HEK293T (cell line): ENCODE results near the gene FBXO17.

Experiments
- CTCF ChIA-PET: fragments of 350-600 bp; formaldehyde crosslinking; extraction: SDS; loops from one replicate; lab custom pipeline; 2021; ENCODE audit warnings: antibody characterized with exemption, inconsistent platforms; lab: Yijun Ruan, JAX
- POLR2A ChIA-PET: fragments of 350-600 bp; formaldehyde crosslinking; extraction: SDS; loops from one replicate; lab custom pipeline; 2020; ENCODE audit warnings: antibody characterized with exemption, inconsistent platforms; lab: Yijun Ruan, JAX
- DNase-seq: peaks from one replicate; pipeline ENCODE4 v3.0.0; 2012; ENCODE audit warnings: mixed read lengths; ENCODE audit errors: extremely low spot score
- ARNT ChIP-seq: fragments of 450-650 bp; IDR thresholded peaks from 2 replicates; pipeline ENCODE4 v1.6.1; 2017; ENCODE audit warnings: mild to moderate bottlenecking
- BHLHE40 ChIP-seq: fragments of 450-650 bp; IDR thresholded peaks from 2 replicates; pipeline ENCODE4 v1.6.1; 2016; ENCODE audit warnings: mild to moderate bottlenecking, moderate library complexity, borderline replicate concordance
- CTBP1 ChIP-seq: fragments of 450-650 bp; IDR thresholded peaks from 2 replicates; pipeline ENCODE4 v1.6.1; 2016; ENCODE audit warnings: borderline replicate concordance
- ELF4 ChIP-seq: fragments of 450-650 bp; IDR thresholded peaks from 2 replicates; pipeline ENCODE4 v1.6.1; 2017; ENCODE audit warnings: antibody characterized with exemption
- FOXA1 ChIP-seq: fragments of 450-650 bp; IDR thresholded peaks from 2 replicates; pipeline ENCODE4 v1.6.1; 2016; ENCODE audit warnings: mild to moderate bottlenecking
- FOXK2 ChIP-seq: fragments of 450-650 bp; IDR thresholded peaks from 2 replicates; pipeline ENCODE4 v1.6.1; 2016; ENCODE audit warnings: mild to moderate bottlenecking
- FOXM1 ChIP-seq: fragments of 450-650 bp; IDR thresholded peaks from 2 replicates; pipeline ENCODE4 v1.6.1; 2017; ENCODE audit warnings: mild to moderate bottlenecking, borderline replicate concordance
- HDGF ChIP-seq: fragments of 450-650 bp; IDR thresholded peaks from 2 replicates; pipeline ENCODE4 v1.6.1; 2017; ENCODE audit warnings: antibody characterized with exemption, borderline replicate concordance
- L3MBTL2 ChIP-seq: fragments of 450-650 bp; conservative IDR thresholded peaks from 2 replicates; pipeline ENCODE4 v1.6.1; 2016; ENCODE audit warnings: mild to moderate bottlenecking
- LEF1 ChIP-seq: fragments of 450-650 bp; IDR thresholded peaks from 2 replicates; pipeline ENCODE4 v1.6.1; 2017; ENCODE audit warnings: mild to moderate bottlenecking, borderline replicate concordance
- NFRKB ChIP-seq: fragments of 450-650 bp; IDR thresholded peaks from 2 replicates; pipeline ENCODE4 v1.6.1; 2016; ENCODE audit warnings: mild to moderate bottlenecking, moderate library complexity
- SP1 ChIP-seq: fragments of 450-650 bp; IDR thresholded peaks from 2 replicates; pipeline ENCODE4 v1.6.1; 2017
- SUZ12 ChIP-seq: fragments of 450-650 bp; IDR thresholded peaks from 2 replicates; pipeline ENCODE4 v1.6.1; 2016; ENCODE audit warnings: mild to moderate bottlenecking
- TARDBP ChIP-seq: fragments of 450-650 bp; IDR thresholded peaks from 2 replicates; pipeline ENCODE4 v1.6.1; 2016
- ZNF384 ChIP-seq: fragments of 450-650 bp; IDR thresholded peaks from 2 replicates; pipeline ENCODE4 v1.6.1; 2016
- TF ChIP-seq, protein P1 (sequence below): fragments of 450-650 bp; IDR thresholded peaks from 2 replicates; pipeline ENCODE4 v1.6.1; 2016

FBXO17 gene

DNA sequence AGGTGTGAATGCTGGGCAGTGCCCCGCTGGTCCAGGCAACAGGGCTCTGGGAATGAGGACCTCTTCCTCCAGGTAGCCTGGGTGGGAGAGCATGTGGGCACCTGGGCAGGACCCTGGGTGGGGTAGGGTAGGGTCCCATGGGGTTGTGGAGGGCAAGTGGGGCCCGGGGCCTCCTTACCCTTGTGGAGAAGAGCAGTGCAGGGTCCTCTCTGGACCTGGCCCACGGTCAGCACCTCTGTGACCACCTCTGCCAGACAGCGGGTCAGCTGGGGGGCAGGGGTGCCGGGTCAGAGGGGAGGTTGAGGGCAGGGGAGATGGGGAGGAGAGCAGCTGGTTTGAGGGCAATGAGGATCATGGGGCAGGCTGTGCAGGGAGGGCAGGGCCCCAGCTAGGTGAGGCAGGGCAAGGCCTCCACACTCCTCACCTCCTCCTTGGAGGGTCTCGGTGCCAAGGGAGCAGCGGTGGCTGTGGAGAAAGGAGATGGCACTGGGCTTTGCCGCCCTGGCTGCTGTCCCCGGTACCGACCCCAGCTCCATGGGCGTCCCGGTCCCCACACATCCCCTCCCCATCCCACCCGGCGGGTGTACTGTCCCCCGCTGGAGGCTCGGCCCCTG, 64.0 kb downstream of the FBXO17 start:
- CTCF ChIA-PET = interaction anchor here (0.5 kb wide), 2 partner anchors 21 to 405 kb away, joined by 3 read pairs; no protein-coding TSS in a partner anchor
- DNase-seq = no peak
- TF ChIP-seq NFRKB (no peak), L3MBTL2 (no peak), SP1 (no peak), LEF1 (no peak), ZNF384 (no peak), FOXK2 (no peak), ELF4 (no peak), FOXA1 (no peak), ARNT (no peak), TARDBP (no peak), CTBP1 (no peak), HDGF (no peak), BHLHE40 (no peak), FOXM1 (no peak)
- TF ChIP-seq, protein P1, sequence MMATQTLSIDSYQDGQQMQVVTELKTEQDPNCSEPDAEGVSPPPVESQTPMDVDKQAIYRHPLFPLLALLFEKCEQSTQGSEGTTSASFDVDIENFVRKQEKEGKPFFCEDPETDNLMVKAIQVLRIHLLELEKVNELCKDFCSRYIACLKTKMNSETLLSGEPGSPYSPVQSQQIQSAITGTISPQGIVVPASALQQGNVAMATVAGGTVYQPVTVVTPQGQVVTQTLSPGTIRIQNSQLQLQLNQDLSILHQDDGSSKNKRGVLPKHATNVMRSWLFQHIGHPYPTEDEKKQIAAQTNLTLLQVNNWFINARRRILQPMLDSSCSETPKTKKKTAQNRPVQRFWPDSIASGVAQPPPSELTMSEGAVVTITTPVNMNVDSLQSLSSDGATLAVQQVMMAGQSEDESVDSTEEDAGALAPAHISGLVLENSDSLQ = no peak
- POLR2A ChIA-PET = no interaction called here

DNA sequence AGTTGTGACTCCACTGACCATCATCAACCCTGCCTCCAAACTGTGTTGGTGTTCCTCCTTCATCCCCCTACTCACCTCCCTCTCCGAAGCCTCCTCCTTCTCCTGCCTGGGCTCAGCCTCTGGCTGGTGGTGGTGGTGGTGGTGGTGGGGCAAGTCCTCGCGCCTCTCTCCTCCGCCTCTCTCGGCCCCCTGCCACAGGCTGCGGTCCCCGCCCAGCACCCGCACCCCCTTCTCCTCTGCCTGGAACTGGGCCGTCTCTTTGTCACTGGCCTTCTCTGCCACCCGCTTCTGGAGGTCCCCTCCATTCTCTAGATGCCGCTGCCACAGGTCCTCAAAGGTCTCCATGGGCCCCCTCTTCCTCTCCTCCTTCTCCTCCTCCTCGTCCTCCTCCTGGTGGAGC, 65.1 kb downstream of the FBXO17 start:
- ChIA-PET CTCF (no interaction called here), POLR2A (no interaction called here)
- TF ChIP-seq BHLHE40 = no peak
- no peak for TF ChIP-seq NFRKB
- no peak for TF ChIP-seq CTBP1
- TF ChIP-seq HDGF = no peak
- TF ChIP-seq LEF1 = no peak
- TF ChIP-seq SUZ12 = no peak
- no peak for TF ChIP-seq FOXM1
- no peak for TF ChIP-seq ELF4
- TF ChIP-seq, protein P1 = no peak
- no peak for TF ChIP-seq TARDBP
- no peak for TF ChIP-seq L3MBTL2
- no peak for TF ChIP-seq SP1
- DNase-seq = no peak

DNA sequence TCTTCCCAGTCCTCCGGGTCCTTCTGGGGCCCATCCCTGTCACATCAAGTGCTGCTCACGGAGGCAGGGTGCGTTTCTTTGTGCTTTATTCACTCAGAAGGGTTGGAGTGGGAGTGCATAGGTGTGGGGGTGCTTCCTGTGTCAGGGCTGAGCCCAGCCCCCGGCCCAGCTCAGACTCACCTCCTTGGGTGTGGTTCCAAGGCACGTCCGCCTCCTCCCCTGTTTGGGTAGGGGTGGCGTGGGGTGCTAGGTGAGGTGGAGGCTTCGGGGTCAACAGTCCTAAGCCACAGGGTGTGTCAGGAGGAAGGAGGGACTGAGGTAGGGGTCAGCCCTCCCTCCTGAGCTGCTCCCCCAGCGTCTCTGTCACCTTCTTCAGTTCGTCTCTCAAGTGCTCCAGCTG, 66.6 kb downstream of the FBXO17 start:
- POLR2A ChIA-PET = no interaction called here
- TF ChIP-seq LEF1 = no peak
- TF ChIP-seq FOXM1 = no peak
- no peak for TF ChIP-seq L3MBTL2
- TF ChIP-seq SUZ12 = no peak
- TF ChIP-seq, protein P1 = no peak
- no peak for TF ChIP-seq ARNT
- no peak for TF ChIP-seq NFRKB
- DNase-seq = no peak
- CTCF ChIA-PET = no interaction called here

GRCh38 chr19:38907670-38908069, 67.9 kb downstream of the FBXO17 start:
- DNase-seq = no peak
- CTCF ChIA-PET = no interaction called here
- TF ChIP-seq FOXM1 = no peak
- TF ChIP-seq NFRKB = no peak
- no peak for TF ChIP-seq HDGF
- TF ChIP-seq, protein P1 = no peak
- no peak for TF ChIP-seq SUZ12
- POLR2A ChIA-PET = no interaction called here

DNA sequence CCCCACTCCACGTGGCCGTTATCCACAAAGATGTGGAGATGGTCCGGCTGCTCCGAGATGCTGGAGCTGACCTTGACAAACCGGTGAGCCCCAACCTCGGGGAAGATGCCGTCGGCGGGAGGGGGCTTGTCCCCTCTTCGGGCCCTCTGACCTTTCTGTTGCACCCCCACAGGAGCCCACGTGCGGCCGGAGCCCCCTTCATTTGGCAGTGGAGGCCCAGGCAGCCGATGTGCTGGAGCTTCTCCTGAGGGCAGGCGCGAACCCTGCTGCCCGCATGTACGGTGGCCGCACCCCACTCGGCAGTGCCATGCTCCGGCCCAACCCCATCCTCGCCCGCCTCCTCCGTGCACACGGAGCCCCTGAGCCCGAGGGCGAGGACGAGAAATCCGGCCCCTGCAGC, 68.3 kb downstream of the FBXO17 start:
- CTCF ChIA-PET = no interaction called here
- POLR2A ChIA-PET = no interaction called here
- no peak for TF ChIP-seq FOXK2
- TF ChIP-seq FOXM1 = no peak
- no peak for TF ChIP-seq HDGF
- no peak for DNase-seq

GRCh38 chr19:38905620-38906019, 69.9 kb downstream of the FBXO17 start:
- TF ChIP-seq CTBP1 (no peak), ZNF384 (no peak), FOXM1 (no peak), FOXK2 (no peak), BHLHE40 (no peak), ARNT (no peak), SUZ12 (no peak)
- ChIA-PET POLR2A (interaction anchor here (1.5 kb wide), 1 partner anchor 56 kb away, joined by 3 read pairs; no protein-coding TSS in a partner anchor), CTCF (no interaction called here)
- DNase-seq = no peak
